GDM1 (cell line): Measurements from ENCODE around the gene TPRN.

ENCODE experiments used
- DNase-seq: peaks from one replicate; lab custom pipeline; 2025; lab: John Stamatoyannopoulos, UW

The TPRN gene

DNA sequence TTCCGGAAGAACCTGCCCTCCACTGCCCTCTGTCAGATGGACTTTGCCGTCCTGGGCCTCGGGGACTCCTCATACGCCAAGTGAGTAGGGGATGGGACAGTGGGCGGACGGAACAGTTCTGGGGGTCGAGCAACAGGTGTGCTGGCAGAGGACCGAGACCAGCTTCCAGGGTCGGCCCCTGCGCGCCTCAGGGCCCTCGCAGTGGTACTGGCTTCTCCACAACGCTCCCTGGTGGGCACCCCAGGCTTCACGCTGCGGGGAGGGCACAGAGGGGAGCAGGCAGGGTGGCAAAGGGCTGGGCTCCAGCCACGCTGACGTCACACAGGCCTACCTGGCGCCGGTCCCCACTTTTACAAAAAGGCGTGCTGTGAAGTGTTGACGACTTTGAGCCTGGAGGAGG is 12.0 kb upstream of the TPRN start:
- DNase-seq, result no peak

DNA sequence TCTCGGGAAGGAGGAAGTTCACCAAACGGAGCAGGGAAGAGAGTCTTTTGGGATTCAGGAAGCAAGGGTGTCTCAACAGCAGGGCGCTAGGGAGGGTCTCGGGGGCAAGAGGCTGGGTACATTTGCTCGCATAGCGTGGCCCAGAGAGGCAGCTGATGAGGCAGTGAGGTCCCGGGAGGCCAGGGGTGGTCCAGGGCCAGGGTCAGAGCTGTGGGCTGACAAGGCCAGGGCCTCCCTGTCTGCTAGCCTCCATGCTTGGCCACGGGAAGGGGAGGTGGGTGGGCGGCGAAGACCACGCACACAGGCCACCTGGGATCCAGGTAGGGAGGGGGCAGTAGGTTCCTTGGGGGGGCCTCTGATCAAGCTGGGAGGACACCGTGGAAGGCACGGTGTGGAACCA is 11.0 kb upstream of the TPRN start:
- DNase-seq, result no peak

DNA sequence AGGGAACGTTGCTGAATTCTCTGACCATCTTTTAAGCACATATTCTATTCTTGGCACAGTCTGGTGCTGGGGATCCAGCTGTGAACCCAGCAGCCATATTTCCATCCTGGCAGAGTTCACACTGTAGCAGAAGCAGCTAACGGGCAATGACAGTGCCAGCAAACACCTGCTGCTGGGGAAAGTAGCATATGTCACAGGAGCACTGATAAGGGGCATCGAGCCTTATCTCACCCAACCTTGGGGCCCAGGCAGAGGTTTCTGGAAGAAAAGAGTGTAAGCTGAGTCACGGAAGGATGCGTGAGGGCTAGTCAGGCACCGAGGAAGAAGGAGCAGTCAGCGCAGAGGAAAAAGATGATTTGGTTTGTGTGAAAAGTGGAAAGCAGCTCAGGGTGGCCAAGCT is 6.1 kb upstream of the TPRN start:
- DNase-seq, result no peak

DNA sequence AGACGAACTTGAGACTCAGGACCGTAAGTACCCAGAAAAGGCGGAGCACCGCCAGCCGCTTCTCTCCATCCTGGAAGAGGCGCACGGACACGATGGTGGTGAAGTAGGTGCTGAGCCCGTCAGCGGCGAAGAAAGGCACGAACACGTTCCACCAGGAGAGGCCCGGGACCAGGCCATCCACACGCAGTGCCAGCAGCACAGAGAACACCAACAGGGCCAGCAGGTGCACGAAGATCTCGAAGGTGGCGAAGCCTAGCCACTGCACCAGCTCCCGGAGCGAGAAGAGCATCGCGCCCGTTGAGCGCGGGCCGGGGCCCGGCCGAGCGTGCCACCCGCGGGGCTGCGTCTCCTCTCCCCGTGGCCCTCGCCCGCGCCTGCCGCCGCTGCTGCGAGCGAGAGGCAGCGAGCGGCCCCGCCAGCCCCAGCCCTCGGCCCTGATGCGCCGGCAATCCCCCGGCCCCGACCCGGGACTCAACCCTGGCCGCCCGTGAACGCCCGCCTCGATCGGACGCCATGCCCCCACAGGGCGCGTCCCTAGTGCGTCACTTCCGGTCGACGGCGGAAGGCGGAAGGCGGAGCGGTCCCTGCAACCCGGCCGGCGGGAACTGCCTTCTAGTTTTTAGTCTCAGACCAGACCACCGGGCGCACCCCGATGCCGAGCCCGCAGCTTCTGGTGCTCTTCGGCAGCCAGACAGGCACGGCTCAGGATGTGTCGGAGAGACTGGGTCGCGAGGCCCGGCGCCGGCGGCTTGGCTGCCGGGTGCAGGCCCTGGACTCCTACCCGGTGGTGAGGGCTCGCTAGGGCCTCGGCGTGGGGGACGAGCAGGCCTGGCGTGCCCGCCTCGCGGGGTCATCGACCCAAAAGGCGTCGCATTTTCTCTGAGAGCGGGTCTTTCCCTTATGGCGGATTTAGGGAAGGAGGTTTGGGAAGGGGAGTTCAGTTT is 4.9 kb upstream of the TPRN start, which contains the start of the genes NDOR1 and TMEM203:
TSS of gene NDOR1 (plus strand) at position 575 of the 944 bp plus-strand sequence. CDS start at position 653, 78 bp downstream.
TSS of gene TMEM203 (minus strand) at position 523 of the 944 bp plus-strand sequence. CDS start at position 289, 234 bp downstream.
- peak; percentile 64 for DNase-seq

DNA sequence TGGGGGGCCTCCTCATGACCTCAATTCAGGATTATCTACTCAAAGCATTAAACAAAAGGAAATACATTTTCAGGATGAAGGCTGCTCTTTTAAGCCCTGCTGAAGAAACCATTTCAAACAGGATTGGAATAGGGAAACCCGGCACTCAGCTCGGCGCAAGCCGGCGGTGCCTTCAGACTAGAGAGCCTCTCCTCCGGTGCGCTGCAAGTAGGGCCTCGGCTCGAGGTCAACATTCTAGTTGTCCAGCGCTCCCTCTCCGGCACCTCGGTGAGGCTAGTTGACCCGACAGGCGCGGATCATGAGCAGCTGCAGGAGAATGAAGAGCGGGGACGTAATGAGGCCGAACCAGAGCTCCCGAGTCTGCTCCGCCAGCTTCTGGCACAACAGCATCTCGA is 4.2 kb upstream of the TPRN start:
- no peak for DNase-seq

DNA sequence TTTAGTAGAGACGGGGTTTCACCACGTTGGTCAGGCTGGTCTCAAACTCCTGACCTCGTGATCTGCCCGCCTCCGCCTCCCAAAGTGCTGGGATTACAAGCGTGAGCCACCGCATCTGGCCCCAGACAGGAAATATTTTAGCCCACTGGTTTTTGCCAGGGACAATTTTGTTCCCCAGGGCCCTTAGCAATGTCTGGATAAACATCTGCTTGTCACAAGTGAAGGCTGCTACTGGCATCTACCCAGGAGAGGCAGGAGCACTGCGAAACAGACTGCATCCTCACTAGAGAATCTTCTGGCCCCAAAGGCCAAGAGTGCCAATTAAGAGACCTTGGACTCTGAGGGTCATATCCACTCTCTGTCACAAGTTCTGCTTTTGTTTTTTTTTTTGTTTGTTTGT is 2.4 kb upstream of the TPRN start:
- DNase-seq, result no peak

DNA sequence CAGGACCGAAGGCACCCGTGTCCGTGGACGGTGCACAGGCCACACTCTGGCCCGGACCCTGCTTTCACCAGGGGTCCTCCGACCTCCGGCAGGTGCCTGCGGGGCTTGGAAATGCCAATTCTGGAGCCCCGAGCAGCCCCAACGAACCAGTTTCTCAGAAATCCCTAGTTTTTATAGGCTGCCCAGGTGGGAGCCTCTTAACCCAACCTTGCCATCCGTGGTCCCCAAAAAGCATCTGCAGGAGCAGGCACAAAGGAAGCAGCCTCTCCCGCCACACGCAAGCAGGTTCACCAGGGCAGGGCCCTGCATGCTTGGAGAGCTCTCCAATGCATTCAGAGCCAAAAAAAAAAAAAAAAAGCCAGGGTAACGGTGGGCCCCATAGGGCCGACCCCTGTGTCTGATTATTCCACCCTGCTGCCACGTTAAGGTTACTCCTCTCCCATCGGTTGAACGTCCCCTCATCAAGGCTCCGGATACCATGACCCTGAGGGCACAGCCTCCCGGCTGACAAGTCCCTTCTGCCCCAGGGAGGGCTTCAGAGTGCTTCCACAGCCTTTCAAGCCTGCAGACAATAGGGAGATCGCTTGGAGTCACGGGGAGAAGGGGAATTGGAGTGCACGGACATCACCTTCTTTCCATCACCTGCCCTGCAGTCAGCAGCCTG is 796 bp upstream of the TPRN start:
- DNase-seq, result no peak

DNA sequence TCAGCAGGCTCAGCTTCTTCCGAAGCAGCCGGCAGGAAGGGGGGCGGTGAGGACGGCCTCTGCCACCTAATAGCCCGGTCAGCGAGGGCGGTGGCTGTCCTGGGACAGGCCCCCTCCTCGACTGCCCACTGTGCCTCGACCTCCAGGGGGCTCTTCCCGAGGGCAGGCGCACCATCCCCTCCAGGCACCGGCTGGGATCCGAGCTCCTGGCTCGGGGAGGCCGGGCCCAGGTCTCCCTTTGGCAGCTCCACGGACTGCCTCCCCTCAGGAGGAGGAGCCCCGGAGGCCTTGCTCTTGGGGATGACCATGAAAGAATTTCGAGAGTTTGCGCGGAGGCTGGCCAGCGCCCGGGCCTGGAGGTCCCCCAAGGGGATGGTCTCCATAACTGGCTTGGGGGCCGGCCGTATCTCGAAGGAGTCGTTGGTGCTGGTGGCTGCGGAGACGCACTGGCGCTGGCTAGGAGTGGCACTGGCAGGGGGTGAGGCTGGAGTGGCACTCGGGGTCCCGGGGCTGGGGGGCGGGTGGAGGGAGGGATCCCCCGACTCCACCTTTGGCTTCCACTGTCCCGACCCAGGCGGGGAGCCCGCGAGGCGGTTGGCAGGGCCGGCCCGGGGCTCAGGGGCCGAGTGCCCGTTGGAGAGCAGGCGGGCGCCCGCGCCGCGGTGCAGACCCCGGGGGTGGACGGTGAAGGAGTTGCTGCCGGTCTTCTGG is 975 bp downstream of the TPRN start:
- DNase-seq, result no peak

DNA sequence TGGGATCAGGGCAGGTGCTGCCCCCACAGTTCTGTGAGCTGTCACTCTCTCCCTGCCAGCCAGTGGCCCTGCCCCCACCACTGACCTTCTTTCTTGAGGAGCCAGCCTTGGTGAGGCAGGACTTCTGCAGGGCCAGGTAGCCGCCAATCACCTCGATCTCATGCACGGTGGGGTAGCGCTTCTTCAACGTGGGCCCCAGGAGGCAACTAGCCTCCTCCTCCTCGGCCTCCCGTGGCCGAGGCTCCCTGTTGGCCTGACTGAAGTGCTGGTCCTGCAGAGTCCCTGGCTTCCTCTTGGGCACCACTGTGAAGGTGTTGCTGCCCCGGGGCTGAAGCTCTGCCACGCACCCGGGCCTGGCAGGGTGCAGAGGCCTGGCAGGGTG is 1.6 kb downstream of the TPRN start:
- no peak for DNase-seq

DNA sequence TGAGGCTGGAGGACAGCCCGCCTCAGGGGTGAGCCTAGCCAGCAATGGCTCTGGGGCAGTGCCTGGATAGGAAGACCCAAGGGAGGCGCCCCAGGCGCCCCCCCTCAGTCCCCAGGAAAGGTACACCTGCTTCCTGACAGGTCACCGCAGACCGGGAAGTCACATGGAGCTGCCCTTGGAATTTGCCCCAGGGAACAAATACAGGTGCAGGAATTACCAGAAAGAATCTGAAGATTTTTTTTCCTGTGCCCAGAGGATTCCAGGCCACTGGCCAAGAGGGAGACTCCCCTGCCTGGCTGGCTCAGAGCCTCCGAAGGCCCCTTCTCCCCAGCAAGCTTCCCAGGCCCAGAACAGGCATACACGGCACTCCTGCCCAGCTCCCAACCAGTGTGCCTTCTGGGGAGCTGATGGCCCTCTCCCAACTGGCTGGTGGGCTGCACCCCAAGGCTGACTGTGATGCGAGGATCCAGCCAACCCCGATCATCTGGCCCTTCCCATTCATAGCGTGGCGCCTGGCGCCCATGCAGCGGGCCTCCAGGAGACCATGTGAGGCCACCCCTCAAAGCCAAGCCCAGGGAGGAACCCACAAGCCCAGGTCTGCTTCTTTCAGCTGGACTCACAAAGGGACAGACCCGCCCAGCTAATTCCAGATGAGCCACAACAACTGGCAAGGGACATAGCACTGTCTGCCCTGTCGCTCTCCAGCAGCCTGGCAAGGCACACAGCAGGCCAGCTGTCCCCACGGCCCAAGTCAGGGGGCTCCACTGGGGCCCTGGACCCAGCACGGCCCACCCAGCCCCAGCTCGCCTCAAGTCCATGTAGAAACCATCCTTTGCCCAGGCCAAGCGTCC is 2.3 kb downstream of the TPRN start:
- DNase-seq, result no peak

DNA sequence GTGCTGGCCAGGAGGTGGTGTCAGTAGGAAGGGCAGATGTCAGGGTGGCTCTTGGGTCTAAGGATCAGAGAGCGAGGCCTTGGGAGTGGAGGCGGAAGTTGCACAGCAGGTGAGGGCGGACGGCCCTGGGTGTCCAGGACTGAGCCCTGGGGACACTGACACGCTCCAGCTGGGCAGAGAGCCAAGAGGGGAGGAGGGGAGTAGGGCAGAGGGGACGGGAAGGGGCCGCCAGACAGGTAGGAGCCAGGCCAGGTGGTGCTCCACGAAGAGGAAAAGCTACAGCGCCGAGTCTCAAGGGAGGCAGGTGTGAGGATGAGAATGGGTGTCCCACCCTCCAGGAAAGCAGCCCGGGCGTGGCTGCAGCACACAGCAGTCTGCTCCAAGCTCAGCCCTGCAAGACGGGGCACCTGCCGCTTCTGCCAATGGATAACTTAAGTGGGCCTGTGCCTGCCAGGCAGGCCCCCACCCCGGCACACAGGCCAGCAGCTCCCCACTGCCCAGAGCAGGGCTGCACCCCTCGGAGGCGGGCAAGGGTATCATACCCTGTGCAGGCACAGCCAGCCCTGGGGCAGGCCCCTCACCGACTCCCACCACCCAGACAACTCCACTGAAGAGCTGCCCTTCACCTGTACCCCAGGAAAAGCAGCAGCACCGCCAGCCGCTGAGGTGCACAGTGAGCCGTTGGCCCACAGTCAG is 4.9 kb downstream of the TPRN start:
- DNase-seq, result no peak

DNA sequence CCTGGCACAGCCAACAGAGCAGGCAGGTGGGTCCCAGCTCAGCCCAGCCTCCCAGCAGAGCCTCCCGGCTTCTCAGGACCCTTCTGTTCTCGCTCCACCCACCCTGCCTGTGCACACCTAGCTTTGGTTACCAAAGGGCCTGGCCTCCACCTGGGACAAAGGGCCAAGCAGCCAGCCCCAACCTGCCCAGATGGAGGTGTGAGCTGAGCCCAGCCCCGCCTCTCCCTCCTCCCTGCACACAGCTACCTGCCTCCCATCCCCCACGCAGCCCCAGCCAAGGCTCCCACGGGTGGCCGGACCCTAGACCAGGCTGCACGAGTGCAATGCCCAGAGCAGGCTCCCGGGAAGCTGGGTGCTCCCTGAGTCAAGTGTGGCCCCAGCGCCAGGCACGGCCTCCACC is 5.6 kb downstream of the TPRN start:
- no peak for DNase-seq

DNA sequence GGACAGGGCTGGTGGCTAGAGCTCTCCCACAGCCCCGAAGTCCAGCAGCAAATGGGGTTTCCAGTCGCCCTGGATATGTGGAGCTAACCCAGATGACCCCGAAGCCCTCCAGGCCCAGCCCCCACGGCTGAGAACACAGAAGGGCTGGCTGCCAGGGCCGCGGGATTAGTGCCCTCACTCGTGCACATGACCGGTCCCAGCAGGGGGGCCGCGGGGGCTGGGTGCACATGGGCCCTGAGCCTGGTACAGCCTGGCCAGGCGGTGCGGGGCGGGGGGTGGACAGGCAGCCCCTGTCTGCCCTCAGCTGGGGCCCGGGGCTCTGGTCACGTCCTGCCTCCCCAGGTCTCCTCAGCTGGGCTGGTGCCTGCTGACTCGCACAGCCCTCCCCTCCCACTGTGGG is 6.2 kb downstream of the TPRN start:
- DNase-seq, result no peak

DNA sequence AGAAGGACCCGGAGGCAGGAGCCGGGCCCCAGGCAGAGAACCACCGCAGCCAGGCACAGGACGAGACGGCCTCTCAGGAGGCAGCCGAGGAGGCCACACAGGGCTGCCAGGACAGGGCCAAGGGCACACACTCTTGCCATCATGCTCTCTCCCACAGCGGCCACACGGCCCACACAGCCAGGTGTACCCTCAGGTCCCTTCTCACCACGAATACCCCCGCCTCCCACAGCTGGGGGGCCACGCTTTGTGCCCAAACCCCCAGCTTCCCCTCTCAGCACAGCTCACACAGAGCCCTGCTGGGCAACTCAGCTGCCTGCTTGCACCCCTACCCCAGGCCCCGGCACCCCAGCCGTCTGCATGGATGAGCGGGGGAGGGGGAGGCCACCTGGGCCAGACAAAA is 6.8 kb downstream of the TPRN start:
- no peak for DNase-seq

DNA sequence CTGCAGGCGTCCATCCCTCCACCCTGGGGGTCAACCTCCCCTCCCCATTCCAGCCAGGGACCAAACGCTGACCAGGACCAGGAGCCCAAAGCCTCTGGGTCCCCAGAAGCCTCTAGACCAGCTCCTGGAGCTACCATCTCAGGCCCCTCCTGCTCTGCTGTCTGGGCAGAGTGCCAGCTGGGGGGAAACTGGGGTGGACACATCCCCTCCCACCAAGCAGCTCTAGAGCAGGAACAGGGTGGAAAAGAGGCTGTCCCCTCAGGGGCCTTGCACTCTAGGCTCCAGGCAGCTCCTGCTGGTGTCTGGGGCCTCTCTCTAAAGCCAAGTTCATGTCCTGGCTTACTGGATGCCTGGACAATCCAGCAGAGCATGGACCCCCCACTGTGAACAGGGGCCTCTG is 7.7 kb downstream of the TPRN start:
- no peak for DNase-seq

DNA sequence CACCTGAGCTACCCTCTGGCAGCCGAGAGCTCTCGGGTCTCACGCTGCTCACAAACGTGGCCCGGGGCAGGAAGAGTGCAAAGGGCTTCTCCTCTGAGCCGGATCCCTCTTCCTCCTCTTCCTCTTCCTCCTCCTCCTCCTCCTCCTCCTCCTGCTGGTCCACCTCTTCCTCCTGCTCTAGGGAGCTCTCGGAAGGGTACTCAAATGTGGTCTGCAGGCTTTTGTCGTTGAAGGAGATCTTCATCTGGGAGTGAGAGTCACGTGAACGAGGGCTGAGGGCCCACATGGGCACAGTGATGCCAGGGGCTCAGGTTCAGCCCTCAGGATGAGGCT is 8.1 kb downstream of the TPRN start:
- no peak for DNase-seq

DNA sequence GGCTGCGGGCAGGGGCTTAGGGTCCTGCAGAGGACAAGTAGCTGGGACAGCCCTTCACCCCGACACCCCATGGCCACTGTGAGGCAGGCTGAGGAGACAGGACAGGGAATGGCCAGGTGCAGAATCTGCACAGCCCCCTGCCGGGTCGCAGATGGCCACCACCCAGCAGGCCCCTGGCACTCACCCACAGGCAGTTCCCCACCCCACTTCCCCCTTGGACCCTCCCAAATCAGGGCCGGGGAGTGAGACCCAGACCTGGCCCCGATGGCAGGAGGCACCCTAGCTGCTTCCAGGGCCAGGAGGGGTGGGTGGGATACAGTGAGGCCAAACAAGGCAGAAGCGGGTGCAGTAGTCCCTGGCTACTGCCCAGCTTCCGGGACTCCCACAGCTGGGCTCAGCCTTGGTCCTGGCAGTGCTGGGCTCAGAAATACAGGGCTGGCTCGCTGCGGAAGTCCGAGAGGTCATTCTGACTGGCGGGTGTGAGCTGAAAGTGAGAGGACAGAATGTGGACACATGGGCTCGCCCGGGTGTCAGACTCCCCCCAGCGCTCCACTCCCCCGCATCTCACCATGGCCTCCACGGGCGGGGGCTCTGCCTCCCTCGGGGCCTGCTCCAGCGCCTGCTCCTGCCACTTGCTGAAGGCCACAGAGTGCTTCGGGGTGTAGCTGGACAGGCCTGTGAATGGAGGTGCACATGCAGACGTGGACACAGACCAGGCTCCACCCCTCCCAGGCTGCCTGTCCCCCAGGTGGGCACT is 8.7 kb downstream of the TPRN start:
- no peak for DNase-seq

DNA sequence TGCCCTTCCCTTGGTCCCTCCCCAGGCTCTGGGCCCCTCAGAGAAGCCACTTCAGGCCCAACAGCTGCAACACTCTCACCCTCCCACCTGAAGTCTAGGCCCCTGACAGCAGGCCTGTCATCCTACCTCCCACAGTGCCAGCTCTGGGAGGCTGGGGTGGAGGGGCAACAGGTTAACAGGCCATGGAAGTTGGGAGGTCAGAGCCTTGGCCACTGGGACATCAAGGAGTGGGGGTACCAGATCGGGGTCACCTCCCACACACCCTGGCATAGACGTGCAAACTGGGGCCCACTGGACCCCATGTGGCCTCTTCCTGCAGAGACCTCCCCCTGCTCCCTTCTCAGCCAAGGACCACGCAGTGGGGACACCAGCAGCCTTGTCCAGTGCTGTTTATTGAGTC is 9.3 kb downstream of the TPRN start:
- DNase-seq, result no peak

DNA sequence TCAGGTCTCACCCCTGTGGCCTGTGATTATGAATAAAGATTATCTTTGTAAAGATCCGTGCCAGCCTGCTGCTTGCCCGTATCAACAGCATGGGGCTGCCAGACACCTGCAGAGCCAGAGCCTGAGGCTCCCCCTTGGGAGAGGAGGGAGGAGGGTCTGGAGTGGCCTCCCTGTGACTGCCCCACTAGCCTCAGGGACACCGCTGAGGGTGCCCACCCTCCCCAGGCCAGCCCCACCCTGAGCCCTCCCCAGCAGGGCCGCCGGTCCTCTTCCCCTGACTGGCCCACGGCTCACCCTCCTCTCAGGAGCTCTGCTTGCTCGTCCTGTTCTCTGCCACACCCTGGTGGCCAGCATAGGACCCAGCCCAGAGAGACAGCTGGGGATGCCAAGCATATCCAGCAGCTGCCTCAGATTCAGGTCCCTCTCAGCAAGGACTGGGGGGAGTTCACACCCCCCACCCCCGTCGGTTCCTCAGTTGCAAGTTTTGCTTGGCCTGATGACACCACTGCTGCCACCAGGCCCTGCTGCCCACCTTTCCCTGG is 10.2 kb downstream of the TPRN start:
- no peak for DNase-seq
